A549 (cell line): ENCODE measurements around the gene RAD18. TPM values are rescaled to one million over a fixed set of nuclear protein-coding genes. Genes with fewer than 3 reads are reported as not detected.

ENCODE experiments used
- ATAC-seq, 2 experiments: fragments of 200-7000 bp in 1 of 2; fragments of >200 bp in 1 of 2; cut with Nextera tagmentation in 1 of 2; cut with Tn5 transposase in 1 of 2; 3 replicates each; pipeline versions ENCODE4 v1.8.0 to v1.9.1; 2018 to 2020; ENCODE audit warnings: mild to moderate bottlenecking in 1 of 2, moderate library complexity in 1 of 2
- CTCF ChIA-PET: fragments of 300-600 bp; sonication (Branson Sonifier 250); formaldehyde crosslinking; extraction: SDS; loops from one replicate; lab custom pipeline; 2021; ENCODE audit warnings: antibody characterized with exemption, inconsistent platforms; lab: Yijun Ruan, JAX
- POLR2A ChIA-PET: fragments of 350-600 bp; formaldehyde crosslinking; extraction: SDS; loops from one replicate; lab custom pipeline; 2021; ENCODE audit warnings: antibody characterized with exemption, inconsistent platforms; lab: Yijun Ruan, JAX
- DNase-seq, 2 experiments: peaks; one replicate each; pipeline versions ENCODE4 v3.0.0 to v3.0.0-alpha.2; 2011 to 2016; ENCODE audit warnings: low read depth in 1 of 2, low spot score in 1 of 2
- FAIRE-seq: peaks from 2 replicates; lab custom pipeline; 2011; peaks lifted over from hg19 to GRCh38; lab: Jason Lieb, UNC
- H3K27ac ChIP-seq, 2 experiments: fragments of >200 bp; sonication (Bioruptor Twin); formaldehyde crosslinking; 3 replicates each; pipeline ENCODE4 v1.5.1; 2016 to 2017
- H3K4me1 ChIP-seq: fragments of >200 bp; sonication (Bioruptor Twin); formaldehyde crosslinking; 3 replicates; pipeline ENCODE4 v1.6.1; 2016
- H3K4me2 ChIP-seq: fragments of >200 bp; sonication (Bioruptor Twin); formaldehyde crosslinking; 3 replicates; pipeline ENCODE4 v1.6.1; 2016
- H3K4me3 ChIP-seq: fragments of >200 bp; sonication (Bioruptor Twin); formaldehyde crosslinking; 3 replicates; pipeline ENCODE4 v1.5.1; 2016
- H3K9me3 ChIP-seq: fragments of >200 bp; sonication (Bioruptor Twin); formaldehyde crosslinking; 3 replicates; pipeline ENCODE4 v1.6.1; 2016
- EHMT2 ChIP-seq: fragments of 200-600 bp; sonication (generic); IDR thresholded peaks from 2 replicates; pipeline ENCODE4 v1.6.1; 2016; ENCODE audit warnings: antibody characterized with exemption, low read depth, mild to moderate bottlenecking, moderate library complexity
- EP300 ChIP-seq, 2 experiments: fragments of >200 bp; sonication (Bioruptor Twin); formaldehyde crosslinking; IDR thresholded peaks; 2 replicates in 1 of 2; 3 replicates in 1 of 2; pipeline ENCODE4 v1.6.1; 2016 to 2017
- FOSL2 ChIP-seq, 2 experiments: fragments of 450-650 bp in 1 of 2; fragments of >200 bp in 1 of 2; sonication (Bioruptor Twin) in 1 of 2; formaldehyde crosslinking; IDR thresholded peaks; 2 replicates each; pipeline versions ENCODE4 v1.5.0 to v1.6.1; 2016 to 2020; ENCODE audit warnings: mild to moderate bottlenecking in 1 of 2, moderate library complexity in 1 of 2
- HOXB13 ChIP-seq: fragments of 250-450 bp; sonication (Bioruptor Pico); IDR thresholded peaks from 2 replicates; pipeline ENCODE4 v1.5.0; 2020; ENCODE audit warnings: low read depth, mild to moderate bottlenecking, moderate library complexity
- HOXB5 ChIP-seq: fragments of 250-450 bp; sonication (Bioruptor Pico); IDR thresholded peaks from 2 replicates; pipeline ENCODE4 v1.5.0; 2020; ENCODE audit warnings: mild to moderate bottlenecking, moderate library complexity
- JUN ChIP-seq, 2 experiments: fragments of >200 bp; sonication (Bioruptor Twin); formaldehyde crosslinking; IDR thresholded peaks; 2 replicates in 1 of 2; 3 replicates in 1 of 2; pipeline ENCODE4 v1.6.1; 2016 to 2017
- KDM5A ChIP-seq: fragments of 200-600 bp; sonication (generic); IDR thresholded peaks from 2 replicates; pipeline ENCODE4 v1.6.1; 2016; ENCODE audit warnings: antibody characterized with exemption, mild to moderate bottlenecking
- MAZ ChIP-seq: fragments of 150-350 bp; IDR thresholded peaks from 2 replicates; pipeline ENCODE4 v1.6.1; 2014; ENCODE audit warnings: antibody characterized with exemption, low read depth, low read length, borderline replicate concordance
- NPAS2 ChIP-seq: fragments of 250-450 bp; sonication (Bioruptor Pico); IDR thresholded peaks from 2 replicates; pipeline ENCODE4 v1.8.0; 2022; ENCODE audit warnings: mild to moderate bottlenecking, moderate library complexity, borderline replicate concordance
- POLR2AphosphoS2 ChIP-seq: conservative IDR thresholded peaks from 2 replicates; pipeline ENCODE4 v1.6.1; 2012; ENCODE audit warnings: low read length, improper control_type of control experiment, inconsistent platforms
- RAD21 ChIP-seq, 2 experiments: fragments of >200 bp in 1 of 2; sonication (Bioruptor Twin) in 1 of 2; formaldehyde crosslinking in 1 of 2; IDR thresholded peaks in 1 of 2; conservative IDR thresholded peaks in 1 of 2; 2 replicates in 1 of 2; 3 replicates in 1 of 2; pipeline ENCODE4 v1.6.1; 2012 to 2018; ENCODE audit warnings: inconsistent platforms in 1 of 2
- SMC3 ChIP-seq: fragments of >200 bp; sonication (Bioruptor Twin); formaldehyde crosslinking; IDR thresholded peaks from 3 replicates; pipeline ENCODE4 v1.6.1; 2018; ENCODE audit warnings: inconsistent platforms
- TFCP2L1 ChIP-seq: fragments of 250-450 bp; sonication (Bioruptor Pico); IDR thresholded peaks from 2 replicates; pipeline ENCODE4 v1.5.0; 2021; ENCODE audit warnings: mild to moderate bottlenecking
- WGBS: methylation state at CpG from one replicate; pipeline ENCODE4 v1.1.6; 2017; ENCODE audit errors: missing lambda C conversion rate; 5-methylcytosine and 5-hydroxymethylcytosine counted together
- polyA plus RNA-seq, 4 experiments: library from polyadenylated mRNA; depleted of rRNA in 3 of 4; stranded (reverse); fragments of >200 nt; fragmentation: RNase III in 1 of 4; extraction: RNeasy Plus Mini Kit Qiagen cat#74134 plus additional on column Dnase treatment in 1 of 4; gene quantifications; 2 replicates in 3 of 4; 3 replicates in 1 of 4; pipeline ENCODE4 v1.2.3, GENCODE V29; 2011 to 2017
- TF ChIP-seq, protein P1 (sequence below): IDR thresholded peaks from 2 replicates; pipeline ENCODE4 v1.6.1; 2012; ENCODE audit warnings: low read depth, borderline replicate concordance
- TF ChIP-seq, protein P2 (sequence below): fragments of 200-600 bp; sonication (generic); IDR thresholded peaks from 2 replicates; pipeline ENCODE4 v1.6.1; 2016; ENCODE audit warnings: antibody characterized with exemption, mild to moderate bottlenecking, moderate library complexity
- TF ChIP-seq, protein P3 (sequence below): fragments of 250-450 bp; sonication (Bioruptor Pico); IDR thresholded peaks from 2 replicates; pipeline ENCODE4 v1.5.0; 2021; ENCODE audit warnings: mild to moderate bottlenecking, moderate library complexity, borderline replicate concordance
- TF ChIP-seq, protein P4 (sequence below): fragments of >200 bp; sonication (Bioruptor Twin); formaldehyde crosslinking; IDR thresholded peaks from 3 replicates; pipeline ENCODE4 v1.5.1; 2016
- TF ChIP-seq, protein P5 (sequence below): fragments of 450-650 bp; IDR thresholded peaks from 2 replicates; pipeline ENCODE4 v1.6.1; 2014; ENCODE audit warnings: antibody characterized with exemption

The RAD18 gene
- polyA plus RNA-seq, 2 of the 4 experiments (the other 2 are of a cell fraction): 11.8 to 23.2 TPM

DNA sequence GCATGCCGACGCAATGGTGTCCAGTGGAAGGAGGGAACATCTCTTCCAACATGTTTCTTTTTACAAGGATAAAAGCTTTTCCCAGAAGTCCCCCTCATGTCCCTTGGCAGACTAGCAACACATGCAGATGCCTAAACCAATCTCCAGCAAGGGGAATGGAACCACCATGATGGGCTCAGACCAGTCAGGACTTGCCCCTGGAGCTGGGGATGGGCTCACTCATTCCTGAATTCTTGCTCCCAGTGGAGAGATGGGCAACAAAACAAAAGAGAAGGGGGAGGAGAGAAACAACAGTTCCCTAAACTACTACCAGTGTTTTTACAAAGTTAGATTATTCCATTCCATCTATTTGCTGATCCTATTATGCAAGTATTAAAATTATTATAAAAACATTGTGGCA, 117.1 kb downstream of the RAD18 start:
- peaks cover 12% of the 10 kb centered on the region; the same call in 2 of the 3 replicates for H3K4me1 ChIP-seq
- H3K9me3 ChIP-seq: no peaks in the 10 kb centered on the region
- no peak overlapping the region for H3K4me3 ChIP-seq
- DNase-seq: no peak
- TF ChIP-seq, protein P1, sequence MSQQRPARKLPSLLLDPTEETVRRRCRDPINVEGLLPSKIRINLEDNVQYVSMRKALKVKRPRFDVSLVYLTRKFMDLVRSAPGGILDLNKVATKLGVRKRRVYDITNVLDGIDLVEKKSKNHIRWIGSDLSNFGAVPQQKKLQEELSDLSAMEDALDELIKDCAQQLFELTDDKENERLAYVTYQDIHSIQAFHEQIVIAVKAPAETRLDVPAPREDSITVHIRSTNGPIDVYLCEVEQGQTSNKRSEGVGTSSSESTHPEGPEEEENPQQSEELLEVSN: no peak
- TF ChIP-seq EHMT2: no peak
- no peak for TF ChIP-seq NPAS2
- TF ChIP-seq MAZ: no peak
- TF ChIP-seq TFCP2L1 (CRISPR knock-in tag): no peak
- no peak for TF ChIP-seq FOSL2 (IDR thresholded peaks at IDR 0.05)
- no peak for TF ChIP-seq FOSL2 (CRISPR knock-in tag; IDR thresholded peaks at IDR 0.05)
- TF ChIP-seq, protein P2, sequence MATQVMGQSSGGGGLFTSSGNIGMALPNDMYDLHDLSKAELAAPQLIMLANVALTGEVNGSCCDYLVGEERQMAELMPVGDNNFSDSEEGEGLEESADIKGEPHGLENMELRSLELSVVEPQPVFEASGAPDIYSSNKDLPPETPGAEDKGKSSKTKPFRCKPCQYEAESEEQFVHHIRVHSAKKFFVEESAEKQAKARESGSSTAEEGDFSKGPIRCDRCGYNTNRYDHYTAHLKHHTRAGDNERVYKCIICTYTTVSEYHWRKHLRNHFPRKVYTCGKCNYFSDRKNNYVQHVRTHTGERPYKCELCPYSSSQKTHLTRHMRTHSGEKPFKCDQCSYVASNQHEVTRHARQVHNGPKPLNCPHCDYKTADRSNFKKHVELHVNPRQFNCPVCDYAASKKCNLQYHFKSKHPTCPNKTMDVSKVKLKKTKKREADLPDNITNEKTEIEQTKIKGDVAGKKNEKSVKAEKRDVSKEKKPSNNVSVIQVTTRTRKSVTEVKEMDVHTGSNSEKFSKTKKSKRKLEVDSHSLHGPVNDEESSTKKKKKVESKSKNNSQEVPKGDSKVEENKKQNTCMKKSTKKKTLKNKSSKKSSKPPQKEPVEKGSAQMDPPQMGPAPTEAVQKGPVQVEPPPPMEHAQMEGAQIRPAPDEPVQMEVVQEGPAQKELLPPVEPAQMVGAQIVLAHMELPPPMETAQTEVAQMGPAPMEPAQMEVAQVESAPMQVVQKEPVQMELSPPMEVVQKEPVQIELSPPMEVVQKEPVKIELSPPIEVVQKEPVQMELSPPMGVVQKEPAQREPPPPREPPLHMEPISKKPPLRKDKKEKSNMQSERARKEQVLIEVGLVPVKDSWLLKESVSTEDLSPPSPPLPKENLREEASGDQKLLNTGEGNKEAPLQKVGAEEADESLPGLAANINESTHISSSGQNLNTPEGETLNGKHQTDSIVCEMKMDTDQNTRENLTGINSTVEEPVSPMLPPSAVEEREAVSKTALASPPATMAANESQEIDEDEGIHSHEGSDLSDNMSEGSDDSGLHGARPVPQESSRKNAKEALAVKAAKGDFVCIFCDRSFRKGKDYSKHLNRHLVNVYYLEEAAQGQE: no peak
- no peak for TF ChIP-seq JUN (IDR thresholded peaks at IDR 0.05)
- TF ChIP-seq HOXB5 (CRISPR knock-in tag): no peak
- no peak for TF ChIP-seq HOXB13
- TF ChIP-seq KDM5A: no peak
- TF ChIP-seq, protein P3, sequence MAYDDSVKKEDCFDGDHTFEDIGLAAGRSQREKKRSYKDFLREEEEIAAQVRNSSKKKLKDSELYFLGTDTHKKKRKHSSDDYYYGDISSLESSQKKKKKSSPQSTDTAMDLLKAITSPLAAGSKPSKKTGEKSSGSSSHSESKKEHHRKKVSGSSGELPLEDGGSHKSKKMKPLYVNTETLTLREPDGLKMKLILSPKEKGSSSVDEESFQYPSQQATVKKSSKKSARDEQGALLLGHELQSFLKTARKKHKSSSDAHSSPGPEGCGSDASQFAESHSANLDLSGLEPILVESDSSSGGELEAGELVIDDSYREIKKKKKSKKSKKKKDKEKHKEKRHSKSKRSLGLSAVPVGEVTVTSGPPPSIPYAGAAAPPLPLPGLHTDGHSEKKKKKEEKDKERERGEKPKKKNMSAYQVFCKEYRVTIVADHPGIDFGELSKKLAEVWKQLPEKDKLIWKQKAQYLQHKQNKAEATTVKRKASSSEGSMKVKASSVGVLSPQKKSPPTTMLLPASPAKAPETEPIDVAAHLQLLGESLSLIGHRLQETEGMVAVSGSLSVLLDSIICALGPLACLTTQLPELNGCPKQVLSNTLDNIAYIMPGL (CRISPR knock-in tag): no peak
- TF ChIP-seq, protein P4, sequence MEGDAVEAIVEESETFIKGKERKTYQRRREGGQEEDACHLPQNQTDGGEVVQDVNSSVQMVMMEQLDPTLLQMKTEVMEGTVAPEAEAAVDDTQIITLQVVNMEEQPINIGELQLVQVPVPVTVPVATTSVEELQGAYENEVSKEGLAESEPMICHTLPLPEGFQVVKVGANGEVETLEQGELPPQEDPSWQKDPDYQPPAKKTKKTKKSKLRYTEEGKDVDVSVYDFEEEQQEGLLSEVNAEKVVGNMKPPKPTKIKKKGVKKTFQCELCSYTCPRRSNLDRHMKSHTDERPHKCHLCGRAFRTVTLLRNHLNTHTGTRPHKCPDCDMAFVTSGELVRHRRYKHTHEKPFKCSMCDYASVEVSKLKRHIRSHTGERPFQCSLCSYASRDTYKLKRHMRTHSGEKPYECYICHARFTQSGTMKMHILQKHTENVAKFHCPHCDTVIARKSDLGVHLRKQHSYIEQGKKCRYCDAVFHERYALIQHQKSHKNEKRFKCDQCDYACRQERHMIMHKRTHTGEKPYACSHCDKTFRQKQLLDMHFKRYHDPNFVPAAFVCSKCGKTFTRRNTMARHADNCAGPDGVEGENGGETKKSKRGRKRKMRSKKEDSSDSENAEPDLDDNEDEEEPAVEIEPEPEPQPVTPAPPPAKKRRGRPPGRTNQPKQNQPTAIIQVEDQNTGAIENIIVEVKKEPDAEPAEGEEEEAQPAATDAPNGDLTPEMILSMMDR: no peak
- TF ChIP-seq SMC3: no peak
- TF ChIP-seq POLR2AphosphoS2: no peak
- TF ChIP-seq RAD21 (conservative IDR thresholded peaks at IDR 0.05 in 1 of 2, IDR thresholded peaks at IDR 0.05 in 1 of 2): no peak
- no peak for TF ChIP-seq EP300 (IDR thresholded peaks at IDR 0.05)
- TF ChIP-seq, protein P5, sequence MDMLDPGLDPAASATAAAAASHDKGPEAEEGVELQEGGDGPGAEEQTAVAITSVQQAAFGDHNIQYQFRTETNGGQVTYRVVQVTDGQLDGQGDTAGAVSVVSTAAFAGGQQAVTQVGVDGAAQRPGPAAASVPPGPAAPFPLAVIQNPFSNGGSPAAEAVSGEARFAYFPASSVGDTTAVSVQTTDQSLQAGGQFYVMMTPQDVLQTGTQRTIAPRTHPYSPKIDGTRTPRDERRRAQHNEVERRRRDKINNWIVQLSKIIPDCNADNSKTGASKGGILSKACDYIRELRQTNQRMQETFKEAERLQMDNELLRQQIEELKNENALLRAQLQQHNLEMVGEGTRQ: no peak
- H3K4me2 ChIP-seq: 0 out of 3 replicates have a peak overlapping the region, but pooled peaks have one; percentile 0
- ChIA-PET CTCF (no interaction called here), POLR2A (no interaction called here)
- ATAC-seq: no peak
- no peak for FAIRE-seq
- 88% methylated on average over 2 of the region's 2 CpGs for WGBS
- peak overlapping the region in 1 of 2 experiments; percentile 38; a peak in 3 of 6 replicates for H3K27ac ChIP-seq
